ENCODE data around the gene SURF4.
"Not testable (repeated sequence)": the region's sequence is repeated elsewhere in the genome, so short reads cannot be mapped to it uniquely, and the experiment has no call there.

The SURF4 gene

DNA sequence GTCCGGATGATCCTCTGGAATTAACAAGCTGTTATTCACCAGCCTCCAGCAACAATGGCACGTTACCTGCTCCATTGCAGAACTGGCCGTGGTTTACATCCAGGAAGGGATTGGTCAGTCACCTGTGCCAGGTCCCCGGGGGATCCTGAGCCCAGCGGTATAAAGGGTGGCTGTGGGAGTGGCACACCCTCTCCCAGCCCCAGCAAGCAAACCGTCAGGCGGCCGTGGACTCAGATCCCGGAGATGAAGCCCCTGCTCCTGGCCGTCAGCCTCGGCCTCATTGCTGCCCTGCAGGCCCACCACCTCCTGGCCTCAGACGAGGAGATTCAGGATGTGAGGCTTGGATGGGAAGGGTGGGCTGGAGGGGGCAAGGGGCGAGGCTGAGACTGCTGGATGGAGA lies 58.3 kb downstream of the SURF4 start:
- not testable (repeated sequence) for H3K9me3 ChIP-seq (ENCODE audit: control insufficient read depth, insufficient read depth, low read depth, low read length); H3K4me1 ChIP-seq (ENCODE audit: control insufficient read depth, insufficient read depth, low read length); H3K27ac ChIP-seq (ENCODE audit: low read depth, low read length); H3K36me3 ChIP-seq (ENCODE audit: control insufficient read depth, insufficient read depth, low read length); H3K9ac ChIP-seq (ENCODE audit: low read length); H3K27me3 ChIP-seq (ENCODE audit: control insufficient read depth, insufficient read depth, low read length); H3K4me3 ChIP-seq (ENCODE audit: low read depth, low read length)

GRCh38 chr9:133315997-133316396 lies 59.9 kb downstream of the SURF4 start:
- H3K27ac ChIP-seq (ENCODE audit: low read depth, low read length): no peak overlapping the region
- H3K9me3 ChIP-seq (ENCODE audit: control insufficient read depth, insufficient read depth, low read depth, low read length): no peaks in the 10 kb centered on the region
- no peaks in the 10 kb centered on the region for H3K4me1 ChIP-seq (ENCODE audit: control insufficient read depth, insufficient read depth, low read length)
- no peaks in the 10 kb centered on the region for H3K36me3 ChIP-seq (ENCODE audit: control insufficient read depth, insufficient read depth, low read length)
- H3K27me3 ChIP-seq (ENCODE audit: control insufficient read depth, insufficient read depth, low read length): no peaks in the 10 kb centered on the region
- no peak overlapping the region for H3K9ac ChIP-seq (ENCODE audit: low read length)
- H3K4me3 ChIP-seq (ENCODE audit: low read depth, low read length): no peak overlapping the region

All from HUES6 (cell line).